ENCODE data around the gene PLEKHA8.

The PLEKHA8 gene

GRCh38 chr7:30026229-30027064 lies 1.8 kb upstream of the PLEKHA8 start, which contains the start of gene FKBP14:
Gene FKBP14 (minus strand): TSS chr7:30026702. CDS start chr7:30026508, 194 bp downstream.
- DNase-seq = peak; percentile 99

GRCh38 chr7:30027065-30027456 lies 1.2 kb upstream of the PLEKHA8 start:
- no peak for DNase-seq

- no peak for DNase-seq
Measured at GRCh38 chr7:30027740-30028215, 434 bp upstream of the PLEKHA8 start.

DNA sequence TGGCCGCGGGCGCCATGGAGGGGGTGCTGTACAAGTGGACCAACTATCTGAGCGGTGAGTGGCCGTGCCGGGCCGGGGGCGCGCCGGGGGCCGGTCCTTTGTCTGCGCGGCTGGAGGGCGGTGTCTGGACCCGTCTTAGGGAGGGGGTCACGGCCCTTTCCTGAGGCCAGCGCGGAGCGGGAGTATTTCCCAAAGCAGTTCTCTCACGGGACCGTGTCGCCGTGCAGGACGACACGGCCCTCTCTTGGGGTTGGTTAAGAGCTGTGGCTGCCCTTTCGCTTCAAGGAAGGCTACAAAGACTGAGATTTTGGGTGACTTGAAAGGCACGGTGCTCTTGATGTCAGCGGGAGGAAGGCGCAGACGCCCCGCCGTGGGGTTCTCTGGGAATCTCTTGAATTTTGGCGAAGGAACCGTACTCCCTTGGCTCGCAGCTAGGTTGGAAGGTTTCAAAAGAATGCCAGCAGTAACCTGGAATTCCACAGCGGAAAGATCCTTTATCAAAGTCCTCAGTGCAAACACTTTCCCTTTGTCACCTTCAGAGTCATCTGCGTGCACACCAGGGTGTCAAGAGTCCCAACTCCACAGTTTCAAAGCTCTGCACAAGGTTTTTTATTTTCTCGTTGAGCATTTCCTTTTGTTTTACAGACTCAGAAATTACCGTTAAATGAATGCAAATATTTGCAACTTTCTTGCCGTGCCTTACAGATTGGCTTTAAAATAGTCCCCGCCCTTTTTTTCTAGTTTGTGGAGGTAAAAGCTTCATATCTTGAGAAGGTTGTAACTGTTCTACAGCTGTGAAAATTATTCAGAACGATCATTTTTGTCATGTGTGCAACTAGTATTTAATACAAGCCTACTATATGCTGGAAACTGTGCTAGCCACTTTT lies 780 bp downstream of the PLEKHA8 start:
- peak; percentile 33 for DNase-seq

DNA sequence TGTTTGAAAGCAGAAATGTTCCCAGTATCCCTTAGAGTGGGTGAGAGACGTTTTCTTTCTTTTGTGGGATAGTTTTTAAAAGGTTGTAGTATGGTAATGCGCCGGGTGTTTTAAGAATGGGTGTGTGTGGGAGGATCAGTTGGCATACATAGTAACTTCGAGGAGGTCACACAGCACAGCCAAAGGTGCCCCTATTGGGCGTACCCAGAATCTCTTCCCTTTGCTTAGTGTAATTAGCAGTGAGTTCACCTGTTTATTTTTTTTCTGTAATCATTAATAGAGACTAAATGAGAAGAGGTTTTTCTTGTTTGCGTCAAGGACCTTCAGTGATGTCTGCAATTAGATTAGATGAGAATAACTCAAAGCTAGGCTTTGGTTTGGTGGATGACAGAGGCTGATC lies 1.5 kb downstream of the PLEKHA8 start:
- no peak for DNase-seq

DNA sequence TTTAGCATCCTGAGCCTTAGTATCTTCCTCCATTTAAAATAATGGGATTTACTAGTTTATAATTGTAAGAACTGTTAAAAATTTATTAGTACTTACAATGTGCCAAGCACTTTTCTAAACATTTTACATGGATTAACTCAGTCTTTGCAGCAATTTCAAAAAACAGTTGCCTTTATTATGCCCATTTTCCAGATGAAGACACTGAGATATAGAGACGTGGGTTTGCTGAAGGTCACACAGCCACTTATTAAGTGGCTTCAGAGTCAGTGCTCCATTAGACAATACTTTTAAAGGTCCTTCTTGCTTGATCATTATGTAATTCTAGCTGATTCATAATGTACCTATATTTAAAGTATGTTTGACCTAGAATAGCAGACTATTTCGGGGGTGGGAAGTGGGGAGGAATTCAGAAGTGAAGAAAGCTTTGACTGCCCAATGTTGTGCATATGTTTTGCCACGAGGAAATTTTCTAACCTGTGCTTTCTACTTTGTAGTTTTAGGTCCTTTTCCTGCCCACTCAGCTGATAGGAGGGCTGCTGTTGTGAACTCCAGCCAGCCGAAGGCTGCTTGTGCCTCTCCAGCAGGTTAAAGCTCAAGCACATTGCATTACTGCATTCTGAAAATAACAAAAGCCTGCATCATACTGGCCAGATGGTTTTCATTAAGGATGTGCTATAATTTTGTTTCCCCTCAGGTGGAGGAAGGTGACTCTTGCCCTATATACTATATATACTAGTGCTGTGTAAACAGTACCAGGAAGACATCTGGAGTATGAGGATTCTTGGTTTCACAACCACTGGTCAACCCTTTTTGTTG lies 4.3 kb downstream of the PLEKHA8 start:
- no peak for DNase-seq

- no peak for DNase-seq
Measured at GRCh38 chr7:30034501-30034900, 6.3 kb downstream of the PLEKHA8 start.

- no peak for DNase-seq
Measured at GRCh38 chr7:30036220-30036619, 8.0 kb downstream of the PLEKHA8 start.

- no peak for DNase-seq
Measured at GRCh38 chr7:30038196-30038980, 10.2 kb downstream of the PLEKHA8 start.

- no peak for DNase-seq
Measured at GRCh38 chr7:30040938-30041337, 12.7 kb downstream of the PLEKHA8 start.

GRCh38 chr7:30041526-30042269 lies 13.5 kb downstream of the PLEKHA8 start:
- DNase-seq = no peak

GRCh38 chr7:30046127-30046770 lies 18.0 kb downstream of the PLEKHA8 start:
- DNase-seq = no peak

DNA sequence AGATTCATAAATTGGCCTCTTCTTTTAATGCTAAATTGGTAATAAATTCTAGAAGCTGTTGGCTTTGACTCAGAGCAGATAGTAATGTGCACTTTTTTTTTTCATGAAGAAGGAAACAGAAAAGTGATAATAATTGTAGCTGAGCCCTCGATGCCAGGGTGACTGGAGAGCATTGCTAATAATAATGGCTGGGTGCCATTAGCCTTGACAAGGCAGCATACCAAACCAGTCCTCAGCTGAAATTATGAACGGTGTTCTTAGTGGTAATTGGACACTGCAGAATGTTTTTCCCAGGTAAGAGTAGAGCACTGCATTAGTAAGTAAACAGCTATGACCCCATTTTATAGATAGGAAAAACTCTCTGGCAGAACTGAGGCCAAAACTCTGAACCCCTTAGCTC lies 18.9 kb downstream of the PLEKHA8 start:
- DNase-seq = no peak

DNA sequence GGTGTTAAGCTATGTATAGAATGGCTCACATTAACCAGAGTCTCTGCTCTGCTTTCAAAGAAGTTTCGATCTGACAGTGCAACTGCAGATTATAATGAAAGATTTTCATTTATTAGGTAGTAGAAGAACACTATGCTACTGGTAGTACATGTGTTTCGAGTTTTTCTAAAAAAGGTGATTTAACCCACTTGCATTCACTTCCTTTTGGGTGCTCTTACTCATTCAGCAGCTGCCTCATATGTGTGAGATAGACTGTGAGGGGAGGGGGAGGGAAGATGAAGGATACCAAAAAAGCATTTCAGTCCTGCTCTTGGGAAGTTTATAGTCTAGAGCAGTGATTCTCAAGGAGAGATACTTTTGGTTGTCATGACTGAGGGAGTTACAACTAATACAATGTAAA lies 20.4 kb downstream of the PLEKHA8 start:
- no peak for DNase-seq

- no peak for DNase-seq
Measured at GRCh38 chr7:30049173-30049572, 21.0 kb downstream of the PLEKHA8 start.

- DNase-seq = no peak
Measured at GRCh38 chr7:30053068-30053467, 24.9 kb downstream of the PLEKHA8 start.

DNA sequence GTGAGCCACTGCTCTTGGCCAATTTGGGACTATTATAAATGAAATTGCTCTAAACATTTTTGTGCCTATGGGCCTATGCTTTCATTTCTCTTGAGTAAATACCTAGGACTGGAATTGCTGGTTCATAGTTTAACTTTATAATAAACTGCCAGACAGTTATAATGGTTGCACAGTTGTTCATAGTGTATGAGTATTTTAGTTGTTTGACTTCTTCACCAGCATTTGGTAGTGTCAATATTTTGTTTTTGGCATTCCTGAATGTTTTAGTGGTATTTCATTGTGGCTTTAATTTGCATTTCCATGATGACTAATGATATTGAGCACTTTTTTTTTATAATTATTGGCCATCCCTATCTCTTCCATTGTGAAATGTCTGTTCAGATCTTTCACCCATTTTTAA lies 29.5 kb downstream of the PLEKHA8 start:
- no peak for DNase-seq

- DNase-seq = peak; percentile 2
Measured at GRCh38 chr7:30061786-30062185, 33.6 kb downstream of the PLEKHA8 start.

DNA sequence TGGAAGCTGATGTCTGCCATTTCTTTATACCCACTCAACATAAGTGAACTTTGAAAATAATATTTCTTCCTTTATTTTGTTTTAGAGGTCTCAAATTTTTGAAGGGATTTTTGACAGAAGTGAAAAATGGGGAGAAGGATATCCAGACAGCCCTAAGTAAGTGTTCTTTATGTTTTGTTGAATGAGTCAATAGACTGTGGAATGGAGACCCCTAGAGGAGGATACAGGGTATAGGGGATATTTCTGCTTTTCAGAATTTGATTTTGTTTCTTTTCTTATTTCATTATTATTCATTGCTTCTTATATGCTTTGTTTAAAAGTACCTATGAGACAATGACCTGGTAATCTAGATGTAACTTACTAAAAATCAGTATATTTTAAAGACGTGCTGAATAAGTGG lies 34.4 kb downstream of the PLEKHA8 start:
- peak; percentile 9 for DNase-seq

GRCh38 chr7:30065746-30066145 lies 37.5 kb downstream of the PLEKHA8 start:
- no peak for DNase-seq

DNA sequence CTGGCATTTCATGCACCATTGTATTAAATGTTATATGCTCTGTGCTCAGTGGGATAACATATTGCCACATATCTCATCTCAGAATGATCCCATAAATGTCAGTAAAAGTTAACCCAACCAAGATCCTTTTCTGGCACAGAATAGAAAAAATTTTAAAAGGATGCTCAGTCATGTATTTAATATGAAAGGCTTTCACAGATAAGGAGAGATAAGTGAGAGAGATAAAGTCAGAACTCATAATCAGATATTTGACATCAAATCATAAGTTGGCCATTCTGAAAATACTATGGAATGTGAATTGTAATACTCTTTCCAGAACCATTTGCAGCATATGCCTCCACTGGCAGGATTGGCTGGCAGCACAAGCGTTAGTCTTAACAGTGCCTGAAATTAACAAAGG lies 38.5 kb downstream of the PLEKHA8 start:
- no peak for DNase-seq
